NCI-H2107 (cell line): ENCODE data around the gene MARCHF3.
"Not testable (repeated sequence)": the region's sequence is repeated elsewhere in the genome, so short reads cannot be mapped to it uniquely, and the experiment has no call there.

ENCODE experiments used
- DNase-seq: peaks from one replicate; lab custom pipeline; 2025; lab: John Stamatoyannopoulos, UW

Gene MARCHF3

DNA sequence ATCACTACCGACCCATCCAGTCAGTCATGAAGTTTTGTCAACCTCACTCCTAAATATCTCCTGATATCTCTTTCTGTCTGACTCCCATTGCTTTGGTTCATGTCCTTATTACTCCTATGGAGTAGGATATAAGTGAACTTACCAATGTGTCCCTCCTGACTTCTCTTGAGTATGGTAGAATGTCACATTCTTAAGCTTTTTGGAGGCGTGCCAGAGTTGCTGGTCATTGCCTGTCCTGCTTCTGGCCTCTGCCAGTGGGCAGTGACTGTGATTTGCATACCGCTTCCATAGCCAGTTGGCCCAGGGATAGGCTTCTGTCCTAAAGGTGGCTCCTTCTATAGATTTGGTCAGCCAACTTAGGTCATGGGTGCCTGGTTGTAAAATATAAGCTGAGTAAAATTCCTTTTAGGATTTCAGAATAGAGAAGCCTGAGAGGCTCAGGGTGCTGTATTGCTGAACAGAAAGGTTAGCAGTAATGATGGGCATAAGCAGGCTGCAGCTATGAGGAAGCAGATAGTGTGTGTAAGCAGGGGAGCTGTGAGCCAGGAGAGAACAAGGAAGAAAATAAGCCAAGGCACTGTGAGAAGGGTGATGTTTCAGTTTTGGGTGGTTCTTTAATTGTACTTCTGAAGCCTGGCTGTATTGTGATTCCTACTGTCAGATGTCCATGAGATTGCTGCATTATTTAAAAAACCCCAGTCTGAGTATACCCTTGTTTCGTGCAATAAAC lies 16.1 kb upstream of the MARCHF3 start:
- DNase-seq = no peak

DNA sequence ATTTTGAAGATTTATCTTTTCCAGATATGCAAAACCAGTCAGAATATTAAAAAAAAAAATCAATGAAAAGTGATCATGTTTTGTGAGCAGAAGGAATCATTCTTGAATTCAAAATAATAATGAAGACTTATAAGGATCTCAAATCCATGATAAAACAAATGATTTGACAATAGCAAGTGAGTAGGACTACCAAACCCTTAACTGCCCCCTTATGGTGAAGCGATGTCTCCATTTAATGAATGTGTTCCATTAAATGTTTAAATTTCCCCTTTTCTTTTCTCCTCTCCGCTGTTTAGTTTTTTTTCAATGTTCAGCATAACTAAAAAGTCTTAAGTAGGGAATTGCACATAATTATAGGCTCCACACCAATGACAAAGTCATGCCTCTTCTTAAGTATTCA lies 12.2 kb upstream of the MARCHF3 start:
- DNase-seq = no peak

DNA sequence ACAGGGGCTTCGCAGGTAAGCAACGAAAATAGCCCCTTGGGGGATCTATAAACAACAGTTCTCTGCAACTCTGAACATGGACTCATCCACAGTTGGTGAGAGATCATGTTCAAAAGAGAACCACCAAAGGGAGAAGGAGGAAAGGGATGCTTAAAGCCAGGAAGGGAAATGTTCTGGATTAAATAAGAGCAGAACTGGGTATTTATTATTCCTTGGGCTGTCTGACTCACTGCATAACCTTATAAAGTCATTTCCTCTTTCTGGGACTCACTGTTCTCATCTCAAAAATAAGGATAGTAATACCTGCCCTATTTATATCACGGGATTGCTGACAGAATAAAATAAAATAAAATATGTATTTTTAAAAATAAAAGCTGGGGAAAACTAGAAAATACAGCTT lies 11.2 kb upstream of the MARCHF3 start:
- no peak for DNase-seq

DNA sequence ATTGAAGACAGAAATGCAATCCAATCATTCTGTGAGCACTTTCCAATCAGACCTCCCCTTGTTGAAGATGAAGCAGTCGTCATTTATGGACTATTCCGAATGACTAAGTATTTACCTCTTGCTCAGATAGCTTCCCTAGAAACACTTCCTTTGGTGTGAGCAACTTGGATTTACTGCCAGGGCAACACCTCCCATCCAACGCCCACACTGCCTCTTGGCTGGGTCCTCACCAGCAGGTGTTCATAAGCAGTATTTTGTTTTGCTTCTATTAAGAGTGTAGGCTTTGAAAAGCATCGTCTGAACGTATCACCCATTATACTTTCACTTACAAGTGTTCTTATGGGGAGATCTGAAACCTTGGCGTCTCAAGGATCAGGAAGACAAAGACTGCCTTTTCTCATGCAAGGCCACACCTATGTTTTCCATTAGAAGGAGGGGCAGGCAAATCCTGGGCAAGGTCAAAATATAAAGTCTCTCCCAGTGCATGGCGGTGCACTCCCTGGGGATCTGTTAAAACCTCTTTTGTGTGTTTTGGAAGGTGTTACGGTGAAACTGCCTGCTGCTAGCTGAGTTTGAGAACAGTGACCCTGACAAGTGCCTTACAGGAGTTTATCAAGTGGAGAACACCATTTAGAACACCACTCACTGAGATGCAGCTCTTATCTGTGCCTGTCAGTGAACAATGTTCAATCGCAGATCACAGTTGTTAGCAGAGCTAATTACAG lies 10.6 kb upstream of the MARCHF3 start:
- peak; percentile 54 for DNase-seq

DNA sequence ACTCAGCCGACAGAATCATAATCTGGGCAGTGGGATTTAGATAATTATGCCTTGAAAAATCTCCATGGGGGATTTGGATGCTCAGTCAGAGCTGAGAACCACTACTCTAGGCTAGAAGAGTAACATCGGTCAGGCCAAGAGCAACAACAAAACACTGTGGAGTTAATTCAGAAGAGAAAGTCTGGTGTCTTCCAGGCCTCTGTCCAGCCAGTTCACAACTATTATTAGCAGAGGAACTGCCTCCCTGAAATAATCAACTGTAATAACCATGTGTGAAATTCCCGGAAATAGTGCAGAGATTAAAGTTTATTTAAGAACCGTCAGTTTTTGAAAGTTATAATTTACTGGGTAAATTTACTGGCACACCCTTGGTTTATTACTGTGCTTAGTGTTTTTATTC lies 8.2 kb upstream of the MARCHF3 start:
- no peak for DNase-seq

DNA sequence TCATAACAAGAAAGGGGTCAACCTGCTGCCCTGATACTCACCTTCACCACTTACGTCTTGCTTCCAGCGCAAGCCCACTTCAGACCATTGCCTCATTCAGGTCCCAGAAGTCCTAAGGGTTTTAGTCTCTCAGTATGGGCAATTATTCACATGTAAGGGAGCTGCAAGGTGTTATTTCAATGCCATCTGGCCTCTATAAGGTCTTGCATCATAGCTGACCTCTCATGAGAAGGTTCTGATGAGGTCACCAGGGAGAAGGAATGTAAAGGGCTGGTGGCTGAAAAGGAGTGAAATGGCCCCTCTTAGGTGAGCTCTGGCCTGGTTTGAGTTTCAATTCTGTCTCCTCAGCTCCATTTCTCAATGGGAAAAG lies 1.5 kb upstream of the MARCHF3 start:
- DNase-seq = no peak

DNA sequence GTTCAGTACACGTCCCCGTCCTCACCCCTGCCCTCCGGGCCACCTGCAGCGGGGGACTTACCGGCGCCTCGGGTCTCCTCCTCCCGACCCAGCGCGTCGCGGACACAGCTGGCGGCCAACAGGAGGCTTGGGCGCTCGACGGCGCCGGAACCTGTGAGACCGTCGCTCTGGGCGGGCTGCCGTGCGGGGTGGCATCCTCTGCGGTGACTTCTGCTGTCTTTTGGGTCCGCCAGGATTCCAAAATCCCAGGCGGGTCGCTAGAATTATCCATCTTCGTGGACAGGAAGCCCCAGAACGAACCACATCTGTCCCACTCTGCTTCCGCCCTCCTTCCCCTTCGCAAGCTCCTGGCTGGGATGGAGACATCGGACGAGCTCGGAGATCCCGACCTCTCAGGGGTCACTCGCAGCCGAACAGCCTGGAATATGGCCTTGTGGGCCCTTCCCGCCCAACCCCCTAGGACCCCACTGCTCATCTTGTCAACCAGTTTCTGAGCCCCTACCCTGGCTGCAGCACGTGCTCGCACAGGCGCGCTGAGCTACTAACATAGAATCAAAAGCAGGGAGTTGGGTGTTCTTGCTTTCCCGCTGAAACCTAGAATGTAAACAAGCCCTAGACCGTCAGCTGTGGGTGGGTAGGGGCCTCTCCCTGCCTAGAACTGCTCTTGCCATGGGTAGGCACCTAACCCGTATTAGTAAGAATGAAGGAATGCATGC lies 947 bp upstream of the MARCHF3 start:
- DNase-seq = no peak

DNA sequence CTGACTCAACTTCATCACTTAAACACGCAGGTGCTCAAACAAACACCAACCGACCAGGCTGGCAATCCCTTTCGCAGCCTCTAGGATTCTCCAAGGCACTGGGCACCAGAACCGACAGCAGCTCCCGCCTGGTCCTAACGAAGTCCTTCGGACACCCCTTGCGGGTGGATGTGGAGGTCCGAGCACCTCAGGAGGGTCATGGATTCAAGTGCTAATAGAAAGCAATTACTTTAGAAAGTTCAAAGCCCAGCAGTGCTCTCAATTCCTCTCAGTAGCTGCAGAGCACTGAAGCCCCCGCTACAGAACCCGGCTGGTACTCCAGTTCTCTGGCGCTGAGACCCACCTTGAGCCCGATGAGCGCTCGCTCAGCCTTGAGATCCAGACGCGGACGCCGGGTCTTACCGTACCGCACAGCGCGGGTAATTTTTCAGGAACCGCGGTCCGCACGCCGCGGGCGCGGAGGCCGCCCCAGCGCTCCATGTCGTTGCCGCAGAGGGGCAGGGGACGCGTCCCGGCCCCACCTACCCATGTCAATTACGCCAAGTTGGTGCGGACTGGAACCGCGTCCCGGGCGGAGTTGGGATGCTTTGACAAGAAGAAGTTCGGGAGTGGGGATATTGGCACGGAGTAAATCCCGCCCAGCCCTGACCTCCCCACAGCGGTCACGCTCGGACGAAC lies 638 bp downstream of the MARCHF3 start:
- peak; percentile 25 for DNase-seq

DNA sequence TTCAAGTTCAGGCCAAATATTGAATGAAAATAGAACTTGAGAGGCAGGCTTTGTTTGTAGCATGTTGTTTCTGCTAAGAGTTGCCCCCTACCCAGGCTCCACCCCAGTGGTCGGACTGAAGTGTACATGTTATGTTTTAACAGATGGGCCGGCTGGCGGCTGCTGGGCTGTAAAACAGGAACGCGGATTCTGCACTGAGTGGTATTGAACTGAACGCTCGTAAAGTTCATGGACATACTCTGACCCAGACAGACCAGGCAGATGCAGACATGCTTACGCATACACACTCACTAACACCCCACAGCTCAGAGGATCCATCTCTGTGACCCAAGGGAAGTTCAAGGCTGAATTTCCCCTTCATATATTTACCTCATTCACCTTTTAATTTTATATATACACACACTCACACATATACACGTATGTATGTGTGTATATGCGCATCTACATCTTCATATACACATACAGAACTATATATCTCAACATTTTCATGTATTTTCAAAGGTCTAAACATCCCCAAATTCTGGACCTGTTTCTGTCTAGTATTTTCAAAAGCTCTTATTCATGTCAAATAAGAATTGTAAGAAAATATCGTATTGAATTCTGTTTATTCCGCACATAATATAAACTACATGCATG lies 1.4 kb downstream of the MARCHF3 start:
- DNase-seq = no peak

DNA sequence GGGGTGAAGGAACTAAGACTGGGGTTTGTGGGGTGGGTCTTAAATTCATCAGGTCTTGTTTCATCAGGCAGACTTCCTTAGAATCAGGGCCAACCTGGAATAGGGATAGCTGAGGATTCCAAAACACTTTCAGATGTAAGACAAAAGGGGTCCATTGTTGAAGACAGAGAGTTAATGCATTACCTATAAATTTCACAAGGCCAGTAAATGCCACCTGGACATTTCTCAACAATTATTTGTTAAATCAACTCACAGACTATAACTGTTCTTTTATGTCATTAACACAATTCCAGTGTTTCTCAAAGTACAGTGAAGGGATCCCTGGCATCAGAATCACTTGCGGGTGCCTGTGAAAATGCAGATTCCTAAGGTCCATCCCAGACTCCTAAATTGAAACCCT lies 2.8 kb downstream of the MARCHF3 start:
- no peak for DNase-seq

DNA sequence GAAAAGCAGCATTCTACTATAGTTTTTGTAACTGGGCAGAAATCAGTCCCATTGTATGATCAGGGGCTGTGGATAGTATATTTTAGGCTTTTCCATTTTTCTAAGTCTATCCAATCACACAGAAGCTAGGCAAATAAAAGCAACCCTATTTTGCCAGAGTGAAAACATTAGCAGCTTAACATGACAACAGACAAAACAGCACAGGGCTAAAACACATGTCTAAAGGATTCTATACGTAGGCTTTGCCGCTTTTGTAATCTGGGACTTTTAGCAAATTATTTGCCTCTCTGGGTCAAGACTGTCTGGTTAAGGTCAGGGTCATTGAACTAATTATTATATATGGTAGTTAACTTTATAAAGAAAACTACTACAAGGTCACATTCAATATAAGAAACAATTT lies 4.2 kb downstream of the MARCHF3 start:
- no peak for DNase-seq

DNA sequence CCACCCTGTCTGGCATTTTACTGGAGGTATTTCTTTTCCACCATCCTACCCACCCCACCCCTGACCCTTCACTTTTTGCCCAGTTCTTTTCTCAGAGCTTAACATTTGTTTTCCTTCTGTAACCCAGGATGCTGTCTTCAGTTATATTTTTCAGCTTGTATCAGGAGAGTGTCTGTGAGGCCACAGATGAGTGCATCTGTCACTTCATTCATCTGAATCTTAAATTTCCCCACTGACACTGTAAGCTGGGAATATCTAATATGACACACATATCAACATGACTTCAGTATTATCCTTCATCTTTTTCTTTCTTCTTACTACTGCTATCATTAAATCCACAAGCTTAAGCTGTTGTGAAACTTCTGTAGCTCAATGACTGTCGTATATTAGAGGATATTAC lies 4.9 kb downstream of the MARCHF3 start:
- DNase-seq = no peak

DNA sequence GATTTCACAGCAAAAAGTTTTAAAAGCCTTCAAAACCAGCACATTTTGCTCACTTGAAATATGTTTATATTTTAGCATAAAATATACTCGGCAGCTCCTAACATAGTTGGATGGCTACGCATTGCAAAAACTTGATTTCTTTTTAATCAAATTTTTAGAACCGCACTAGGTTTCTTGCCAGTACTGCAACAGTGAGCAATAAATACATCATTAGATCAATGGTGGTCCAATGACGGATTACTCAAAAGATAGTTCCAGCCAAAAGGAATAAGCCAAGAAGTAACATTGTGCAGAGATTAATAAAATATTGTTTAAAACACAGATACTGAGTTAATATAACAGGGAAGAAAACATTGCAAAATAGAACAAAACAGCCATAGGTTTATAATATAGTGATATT lies 5.5 kb downstream of the MARCHF3 start:
- DNase-seq = no peak

DNA sequence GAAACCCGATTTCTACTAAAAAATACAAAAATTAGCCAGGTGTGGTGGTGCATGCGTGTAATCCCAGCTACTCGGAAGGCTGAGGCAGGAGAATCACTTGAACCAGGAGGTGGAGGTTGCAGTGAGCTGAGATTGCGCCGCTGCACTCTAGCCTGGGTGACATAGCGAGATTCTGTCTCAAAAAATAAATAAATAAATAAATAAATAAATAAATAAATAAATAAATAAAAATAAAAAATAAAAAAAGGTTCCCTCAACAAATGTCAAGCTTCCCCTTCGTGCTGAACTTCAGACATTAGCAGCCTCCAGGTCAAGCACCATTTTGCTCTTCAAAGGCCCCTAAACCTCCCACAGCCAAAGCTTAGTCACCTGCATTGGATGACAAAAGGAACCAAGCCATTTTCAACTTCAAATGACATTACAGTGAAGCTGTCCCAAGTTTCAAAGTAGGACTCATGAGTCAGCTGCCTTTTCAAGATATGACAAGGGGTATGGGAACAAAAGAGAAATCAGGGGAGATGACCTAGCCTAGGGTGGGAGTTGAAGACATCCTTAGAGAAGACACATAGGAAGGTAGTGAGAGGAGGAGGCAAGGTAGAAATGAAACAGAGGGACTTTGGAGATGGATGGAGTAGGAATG lies 6.7 kb downstream of the MARCHF3 start:
- DNase-seq = not testable (repeated sequence)

DNA sequence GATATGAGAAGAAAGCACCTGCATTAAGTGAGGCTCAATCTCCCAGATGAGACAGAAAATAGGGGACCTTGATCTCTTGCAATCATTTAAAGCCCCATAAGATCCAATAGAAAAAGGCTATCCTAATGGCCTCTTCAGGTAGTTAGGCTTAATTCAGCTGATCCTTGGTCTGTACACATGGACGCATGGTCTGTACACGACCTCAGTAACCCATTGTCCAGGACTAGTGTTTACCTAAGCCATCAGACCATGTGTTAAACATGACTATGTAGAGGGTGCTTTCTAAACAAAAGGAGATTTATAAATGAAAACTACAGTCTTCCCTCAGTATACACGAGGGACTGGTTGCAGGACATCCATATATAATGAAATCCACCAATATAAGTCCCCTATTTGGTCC lies 7.5 kb downstream of the MARCHF3 start:
- DNase-seq = no peak

DNA sequence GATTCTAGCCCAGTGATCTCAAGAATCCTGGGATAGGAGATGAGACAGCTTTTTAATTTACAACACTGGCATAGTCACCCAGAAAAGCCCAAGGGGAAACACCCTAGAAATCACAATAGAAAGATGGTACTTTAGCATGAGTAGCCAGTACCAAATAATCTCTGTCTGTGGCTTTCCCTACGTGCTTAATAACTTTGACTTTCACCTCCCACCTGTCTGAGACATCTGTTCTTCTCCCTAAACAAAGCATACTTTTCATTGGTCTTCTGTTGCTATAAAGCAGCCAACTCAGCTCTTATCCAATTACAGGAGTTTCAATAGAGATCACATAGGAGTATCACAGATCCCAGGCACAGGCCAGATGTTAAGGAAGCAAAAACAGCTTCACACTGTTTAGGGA lies 10.4 kb downstream of the MARCHF3 start:
- DNase-seq = no peak

DNA sequence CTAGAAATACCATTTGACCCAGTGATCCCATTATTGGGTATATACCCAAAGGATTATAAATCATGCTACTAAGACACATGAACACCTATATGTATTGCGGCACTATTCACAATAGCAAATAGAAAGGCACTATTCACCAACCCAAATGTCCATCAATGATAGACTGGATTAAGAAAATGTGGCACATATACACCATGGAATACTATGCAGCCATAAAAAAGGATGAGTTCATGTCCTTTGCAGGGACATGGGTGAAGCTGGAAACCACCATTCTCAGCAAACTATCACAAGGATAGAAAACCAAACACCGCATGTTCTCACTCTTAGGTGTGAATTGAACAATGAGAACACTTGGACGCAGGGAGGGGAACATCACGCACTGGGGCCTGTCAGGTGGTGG lies 13.6 kb downstream of the MARCHF3 start:
- not testable (repeated sequence) for DNase-seq

DNA sequence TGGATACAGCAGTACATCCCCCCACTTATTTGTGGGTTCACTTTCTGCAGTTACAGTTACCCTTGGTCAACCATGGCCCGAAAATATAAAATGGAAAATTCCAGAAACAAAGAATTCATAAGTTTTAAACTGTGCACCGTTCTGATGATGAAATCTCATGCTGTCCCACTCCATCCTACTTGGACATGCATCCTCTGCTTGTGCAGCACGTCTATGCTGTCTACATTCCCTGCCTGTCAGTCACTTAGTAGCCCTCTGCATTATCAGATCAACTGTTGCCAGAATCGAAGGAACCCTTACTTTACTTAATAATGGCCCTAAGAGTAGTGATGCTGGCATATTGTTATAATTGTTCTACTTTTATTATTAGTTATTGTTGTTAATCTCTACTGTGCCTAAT lies 14.6 kb downstream of the MARCHF3 start:
- DNase-seq = no peak

DNA sequence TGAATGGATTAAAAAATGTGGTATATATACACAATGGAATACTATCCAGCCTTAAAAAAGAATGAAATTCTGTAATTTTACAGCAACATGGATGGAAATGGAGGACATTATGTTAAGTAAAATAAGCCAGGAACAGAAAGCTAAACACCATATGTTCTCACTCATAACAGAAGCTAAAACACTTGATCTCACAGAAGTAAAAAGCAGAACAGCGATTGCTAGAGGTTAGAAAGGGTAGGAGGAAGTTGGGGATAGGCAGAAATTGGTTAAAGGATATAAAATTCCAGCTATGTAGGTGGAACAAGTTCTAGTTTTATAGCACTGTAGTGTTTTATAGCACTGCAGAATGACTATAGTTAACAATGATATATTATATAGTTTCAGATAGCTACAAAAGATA lies 15.8 kb downstream of the MARCHF3 start:
- DNase-seq = no peak

DNA sequence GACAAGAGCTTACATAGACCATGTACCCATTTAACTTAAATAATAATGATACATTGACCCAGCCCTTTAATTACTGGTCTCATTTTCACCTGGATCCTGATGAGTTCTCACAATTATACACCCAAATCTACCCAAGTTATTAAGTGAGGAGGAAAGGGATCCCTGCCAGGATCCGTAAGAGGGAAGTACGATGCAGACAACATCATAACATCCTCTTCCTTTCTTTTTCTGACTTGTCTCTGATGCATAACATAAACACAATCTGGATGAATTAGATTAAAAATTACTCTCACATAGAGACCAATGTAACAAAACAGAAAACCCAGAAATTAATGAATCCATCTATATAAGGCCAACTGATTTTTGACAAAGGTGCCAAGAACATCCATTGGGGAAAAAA lies 17.0 kb downstream of the MARCHF3 start:
- no peak for DNase-seq

DNA sequence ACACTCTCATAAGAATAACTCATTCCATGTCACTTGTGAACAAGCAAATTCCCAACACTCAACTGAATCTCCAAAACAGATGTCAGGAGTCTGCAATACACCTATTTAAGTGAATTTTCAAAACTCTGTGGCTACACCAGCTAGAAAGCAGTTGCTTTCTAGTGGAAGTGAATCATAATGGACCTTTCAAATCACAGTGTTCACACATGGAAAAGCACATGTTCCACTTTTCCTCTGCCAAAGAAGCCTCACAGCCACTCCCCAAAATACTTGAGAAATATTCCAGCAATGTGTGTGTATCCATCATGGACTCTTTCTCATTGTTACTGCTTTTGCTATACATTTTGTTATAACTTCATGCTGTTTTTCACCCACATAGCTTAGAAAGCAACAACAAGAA lies 17.4 kb downstream of the MARCHF3 start:
- DNase-seq = no peak
